ENCODE measurements around the gene SLC41A2. TPM values are rescaled to one million over a fixed set of nuclear protein-coding genes. Genes with fewer than 3 reads are reported as not detected.
"Not testable (repeated sequence)": the region's sequence is repeated elsewhere in the genome, so short reads cannot be mapped to it uniquely, and the experiment has no call there.

SLC41A2 gene, protein sequence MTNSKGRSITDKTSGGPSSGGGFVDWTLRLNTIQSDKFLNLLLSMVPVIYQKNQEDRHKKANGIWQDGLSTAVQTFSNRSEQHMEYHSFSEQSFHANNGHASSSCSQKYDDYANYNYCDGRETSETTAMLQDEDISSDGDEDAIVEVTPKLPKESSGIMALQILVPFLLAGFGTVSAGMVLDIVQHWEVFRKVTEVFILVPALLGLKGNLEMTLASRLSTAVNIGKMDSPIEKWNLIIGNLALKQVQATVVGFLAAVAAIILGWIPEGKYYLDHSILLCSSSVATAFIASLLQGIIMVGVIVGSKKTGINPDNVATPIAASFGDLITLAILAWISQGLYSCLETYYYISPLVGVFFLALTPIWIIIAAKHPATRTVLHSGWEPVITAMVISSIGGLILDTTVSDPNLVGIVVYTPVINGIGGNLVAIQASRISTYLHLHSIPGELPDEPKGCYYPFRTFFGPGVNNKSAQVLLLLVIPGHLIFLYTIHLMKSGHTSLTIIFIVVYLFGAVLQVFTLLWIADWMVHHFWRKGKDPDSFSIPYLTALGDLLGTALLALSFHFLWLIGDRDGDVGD
- 6.8 TPM for total RNA-seq
- long read RNA-seq, partial matches to known transcripts, result 1 of 4 reads
- long read RNA-seq, other reads (novel, unspliced or antisense), result 3 of 4 reads

DNA sequence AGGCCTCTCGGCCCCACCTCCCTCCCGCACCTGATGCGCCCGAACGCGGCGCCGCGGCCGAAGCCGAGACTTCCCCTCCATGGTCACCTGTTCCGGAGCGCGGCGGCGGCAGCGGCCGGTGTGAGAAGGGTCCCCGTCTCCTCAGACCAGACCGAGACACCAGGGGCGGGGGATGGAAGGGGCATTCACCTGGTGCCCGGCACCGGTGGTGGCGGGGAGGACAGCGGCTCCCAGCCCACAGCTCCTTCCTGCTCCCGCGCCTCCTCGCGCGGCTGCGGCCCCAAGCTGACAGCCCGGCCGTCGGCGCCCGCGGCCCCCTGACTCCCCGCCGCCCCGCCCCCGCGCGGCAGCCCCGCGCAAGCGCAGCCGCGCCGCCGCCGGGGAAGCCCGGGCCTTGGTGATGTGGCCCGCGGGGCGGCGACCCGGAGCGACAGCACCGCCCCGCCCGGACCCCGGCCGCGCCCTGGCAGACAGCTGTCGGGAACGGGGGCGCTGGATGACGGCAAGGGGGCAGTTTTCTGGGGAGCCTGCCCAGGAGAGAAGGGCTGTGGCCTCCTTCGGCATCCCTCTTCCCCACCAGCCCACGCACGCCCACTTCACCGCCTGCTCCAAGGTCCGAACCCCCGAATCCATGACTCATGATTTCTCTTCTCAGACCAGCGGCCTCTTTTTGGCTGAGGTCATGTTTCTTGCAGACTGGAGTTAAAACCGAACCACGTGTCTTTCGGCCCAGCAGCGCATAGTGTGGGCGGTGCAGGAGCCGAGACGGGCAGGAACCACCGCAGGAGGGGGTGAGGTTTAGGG, at the start of gene SLC41A2:
SLC41A2 (minus strand) TSS at position 290 of the 804 bp plus-strand sequence. CDS start 29,763 bp downstream, outside the sequence.
- intact Hi-C loops (cut with DNase I), result no loop called here

DNA sequence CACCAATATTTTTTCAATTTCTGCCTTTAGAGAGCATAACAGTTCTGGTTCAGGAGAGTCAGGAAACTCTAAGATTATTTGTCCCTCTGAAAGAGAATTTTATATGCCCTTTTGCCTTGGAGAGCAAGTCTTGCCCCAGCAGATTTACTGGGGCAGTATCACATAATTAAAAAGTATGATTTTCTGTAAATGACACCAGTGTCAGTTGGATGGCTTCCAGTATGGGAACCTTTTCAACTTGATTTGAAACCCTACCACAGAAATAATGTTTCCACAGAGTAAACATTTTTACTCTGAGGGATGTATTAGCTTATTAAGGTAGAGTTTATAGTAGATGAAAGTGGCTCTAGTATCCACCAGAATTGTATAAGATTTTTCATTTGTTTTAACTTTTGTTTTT, 43.4 kb upstream of the SLC41A2 start:
- intact Hi-C loops (cut with DNase I), result no loop called here
- no peak for DNase-seq (ENCODE audit: low spot score)

More for the DNA sequence above, at the start of gene SLC41A2:
- DNase-seq (ENCODE audit: low spot score), result peak; percentile 83

DNA sequence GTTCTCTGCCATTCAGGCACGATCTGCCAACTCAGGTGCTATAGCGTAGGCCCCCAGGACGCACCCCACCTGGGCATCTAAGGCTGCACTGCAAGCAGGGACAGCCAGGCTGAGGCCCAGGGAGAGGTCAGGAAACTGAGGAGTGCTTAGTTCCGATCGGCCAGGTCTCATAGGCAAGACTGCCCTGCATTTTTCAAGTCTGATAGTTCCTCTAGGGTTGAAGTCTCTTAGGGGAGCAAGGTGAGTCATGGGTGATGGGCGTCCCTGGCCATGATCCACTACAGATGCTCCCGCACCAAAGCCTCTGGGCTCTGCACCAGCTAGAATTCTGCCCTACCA, 41.2 kb upstream of the SLC41A2 start:
- intact Hi-C loops (cut with DNase I), result no loop called here
- no peak for DNase-seq (ENCODE audit: low spot score)

DNA sequence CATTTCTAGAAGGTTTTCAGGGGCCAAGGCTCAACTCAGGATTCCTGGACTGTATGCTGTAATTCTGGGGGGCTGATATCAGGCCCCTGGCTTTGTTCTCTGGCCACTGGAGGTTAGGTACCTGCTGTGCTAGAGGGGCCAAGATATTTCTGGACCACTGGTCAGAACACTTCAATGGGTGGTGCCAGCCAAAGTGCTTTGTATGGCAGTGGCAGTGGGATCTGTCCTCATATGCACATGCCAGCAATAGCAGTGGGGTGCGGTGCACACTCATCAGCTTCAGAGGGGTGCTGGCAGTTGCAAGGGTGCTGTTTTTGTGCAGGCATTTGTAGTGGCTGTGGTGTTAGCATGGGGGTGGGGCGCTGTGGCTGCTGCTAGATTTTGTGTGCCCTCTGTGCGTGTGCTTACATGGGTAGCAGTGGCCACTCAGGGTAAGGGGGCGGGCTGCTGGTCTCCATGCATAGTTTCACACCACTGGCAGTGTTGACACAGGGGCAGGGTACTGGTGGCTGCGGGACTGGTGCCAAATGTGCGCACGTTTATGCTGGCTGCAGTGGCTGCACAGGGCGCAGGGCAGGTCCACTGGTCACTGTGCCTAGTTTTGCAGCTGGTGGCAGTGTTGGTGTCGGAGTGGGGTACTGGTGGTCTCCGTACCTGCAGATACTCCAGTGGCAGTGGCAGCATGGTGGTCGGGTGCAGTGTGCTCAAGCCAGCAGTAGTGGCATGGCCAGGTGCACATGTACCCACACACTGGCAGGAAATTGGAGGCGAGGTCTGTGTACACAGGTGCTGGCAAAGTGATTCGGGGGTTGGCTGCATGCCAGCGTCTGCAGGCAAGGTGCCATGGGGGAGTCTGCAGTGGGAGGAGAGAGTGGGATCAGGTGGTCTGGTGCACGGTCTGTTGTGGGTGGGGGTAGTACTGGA, 40.6 kb upstream of the SLC41A2 start:
- intact Hi-C loops (cut with DNase I), result no loop called here

DNA sequence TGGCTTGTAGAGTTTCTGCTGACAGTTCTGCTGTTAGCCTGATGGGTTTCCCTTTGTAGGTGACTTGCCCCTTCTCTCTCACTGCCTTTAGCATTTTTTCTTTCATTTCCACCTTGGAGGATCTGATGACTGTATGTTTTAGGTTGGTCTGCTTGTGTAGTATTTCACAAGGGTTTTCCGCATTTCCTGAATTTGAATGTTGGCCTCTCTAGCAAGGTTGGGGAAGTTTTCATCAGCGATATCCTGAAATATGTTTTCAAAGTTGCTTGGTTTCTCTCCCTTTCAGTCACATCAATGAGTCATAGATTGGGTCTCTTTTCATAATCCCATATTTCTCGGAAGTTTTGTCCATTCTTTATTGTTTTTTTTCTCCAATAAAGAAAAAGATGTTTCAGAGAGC, 39.5 kb upstream of the SLC41A2 start:
- intact Hi-C loops (cut with DNase I), result no loop called here
- DNase-seq (ENCODE audit: low spot score), result no peak

More for the DNA sequence above, 40.6 kb upstream of the SLC41A2 start:
- no peak for DNase-seq (ENCODE audit: low spot score)

DNA sequence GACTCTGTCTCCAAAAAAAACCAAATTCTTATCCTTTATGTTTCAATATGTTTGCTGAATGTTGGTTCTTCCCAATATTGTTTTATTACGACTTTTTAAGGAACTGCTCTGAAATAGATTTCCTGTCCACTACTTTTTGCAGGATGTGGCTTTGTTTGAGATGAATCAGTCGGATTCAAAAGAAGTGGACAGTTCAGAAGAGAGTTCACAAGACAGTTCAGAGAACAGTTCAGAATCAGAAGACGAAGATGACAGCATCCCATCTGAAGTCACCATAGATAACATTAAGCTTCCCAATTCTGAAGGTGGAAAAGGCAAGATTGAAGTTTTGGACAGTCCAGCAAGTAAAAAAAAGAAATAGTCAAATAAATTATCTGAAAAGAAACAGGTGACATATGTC, 36.2 kb upstream of the SLC41A2 start:
- intact Hi-C loops (cut with DNase I), result no loop called here
- no peak for DNase-seq (ENCODE audit: low spot score)

DNA sequence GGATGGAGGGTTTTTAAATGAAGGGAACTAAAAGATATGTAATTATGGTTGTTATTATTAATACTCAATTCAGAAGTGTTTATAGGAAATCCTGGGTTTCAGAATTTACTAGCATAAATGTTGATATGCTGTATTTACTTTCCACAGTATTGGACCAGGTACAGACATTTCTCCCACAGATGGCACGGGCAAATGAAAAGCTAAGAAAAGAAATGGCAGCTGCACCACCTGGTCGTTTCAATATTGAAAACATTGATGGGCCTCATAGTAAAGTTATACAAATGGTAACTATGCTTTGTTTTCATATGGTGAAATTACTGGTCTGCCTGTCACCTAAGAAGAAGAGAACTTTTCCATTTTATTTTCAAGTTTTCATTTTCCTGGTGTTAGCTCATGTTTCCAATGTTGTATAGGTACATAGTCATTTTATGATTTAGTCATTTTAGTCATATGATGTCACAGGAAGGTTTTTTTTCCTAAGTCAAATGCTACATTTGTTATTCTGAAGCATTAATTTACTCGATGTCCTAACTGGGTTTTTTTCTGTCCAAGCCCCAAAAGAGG, 33.6 kb upstream of the SLC41A2 start:
- intact Hi-C loops (cut with DNase I), result no loop called here
- no peak for DNase-seq (ENCODE audit: low spot score)

GRCh38 chr12:104990950-104991349, 32.9 kb upstream of the SLC41A2 start:
- intact Hi-C loops (cut with DNase I), result no loop called here
- no peak for DNase-seq (ENCODE audit: low spot score)

GRCh38 chr12:104986022-104986941, 28.2 kb upstream of the SLC41A2 start, which contains the start of gene NOPCHAP1:
Gene NOPCHAP1, plus strand, starts transcription at chr12:104986316. Its CDS starts 37 bp downstream, at chr12:104986353.
- intact Hi-C loops (cut with DNase I), result no loop called here
- peak; percentile 97 for DNase-seq (ENCODE audit: low spot score)

- DNase-seq (ENCODE audit: low spot score), result no peak
- intact Hi-C loops (cut with DNase I), result no loop called here
Observed at GRCh38 chr12:104985206-104985605, 27.1 kb upstream of the SLC41A2 start.

- intact Hi-C loops (cut with DNase I); DNase-seq (ENCODE audit: low spot score): not testable (repeated sequence)
Observed at GRCh38 chr12:104977688-104978087, 19.6 kb upstream of the SLC41A2 start.

- intact Hi-C loops (cut with DNase I), result no loop called here
Observed at GRCh38 chr12:104976703-104977102, 18.6 kb upstream of the SLC41A2 start.

DNA sequence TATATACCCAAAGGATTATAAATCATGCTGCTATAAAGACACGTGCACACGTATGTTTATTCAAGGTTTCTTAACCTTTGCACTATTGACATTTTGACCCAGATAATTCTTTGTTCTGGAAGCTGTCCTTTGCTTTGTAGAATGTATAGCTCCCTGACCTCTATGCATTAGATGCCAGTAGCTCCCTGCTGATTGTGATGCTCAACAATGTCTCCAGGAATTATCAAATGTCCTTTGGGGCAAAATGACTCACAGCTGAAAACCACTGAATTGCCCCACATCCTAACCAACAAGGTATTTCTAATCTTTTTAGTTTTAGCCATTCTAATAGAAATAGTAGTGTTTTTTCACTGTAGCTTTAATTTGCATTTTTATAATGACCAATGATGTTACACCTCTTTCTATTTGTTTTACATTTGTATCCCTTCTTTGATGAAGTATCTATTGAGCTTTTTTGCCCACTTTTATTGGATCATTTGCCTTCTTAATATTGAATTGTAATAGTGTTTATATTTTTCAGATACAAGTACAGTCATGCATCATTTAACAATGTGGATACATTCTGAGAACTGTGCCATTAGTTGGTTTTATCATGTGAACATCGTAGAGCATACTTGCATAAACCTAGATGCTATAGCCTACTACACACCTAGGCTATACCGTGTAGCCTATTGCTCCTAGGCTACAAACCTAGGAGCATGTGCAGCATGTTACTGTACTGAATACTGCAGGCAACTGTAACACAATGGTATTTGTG, 17.7 kb upstream of the SLC41A2 start:
- intact Hi-C loops (cut with DNase I), result no loop called here
- DNase-seq (ENCODE audit: low spot score), result no peak

More at GRCh38 chr12:104976703-104977102, 18.6 kb upstream of the SLC41A2 start:
- no peak for DNase-seq (ENCODE audit: low spot score)

GRCh38 chr12:104974626-104975290, 16.7 kb upstream of the SLC41A2 start:
- no peak for DNase-seq (ENCODE audit: low spot score)
- intact Hi-C loops (cut with DNase I), result no loop called here

DNA sequence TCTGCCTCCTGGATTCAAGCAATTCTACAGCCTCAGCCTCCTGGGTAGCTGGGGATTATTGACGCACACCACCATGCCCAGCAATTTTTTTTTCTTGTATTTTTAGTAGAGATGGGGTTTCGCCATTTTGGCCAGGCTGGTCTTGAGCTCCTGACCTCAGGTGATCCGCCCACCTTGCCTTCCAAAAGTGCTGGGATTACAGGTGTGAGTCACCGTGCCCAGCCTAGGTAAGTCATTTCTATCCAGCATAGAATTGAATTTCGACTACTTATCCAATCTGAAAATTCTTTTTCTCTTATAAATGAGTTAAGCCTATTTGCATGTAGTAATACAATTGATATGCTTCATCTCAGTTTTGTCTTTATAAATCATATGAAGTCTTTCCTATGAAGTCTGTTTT, 15.2 kb upstream of the SLC41A2 start:
- intact Hi-C loops (cut with DNase I), result no loop called here
- DNase-seq (ENCODE audit: low spot score), result no peak

DNA sequence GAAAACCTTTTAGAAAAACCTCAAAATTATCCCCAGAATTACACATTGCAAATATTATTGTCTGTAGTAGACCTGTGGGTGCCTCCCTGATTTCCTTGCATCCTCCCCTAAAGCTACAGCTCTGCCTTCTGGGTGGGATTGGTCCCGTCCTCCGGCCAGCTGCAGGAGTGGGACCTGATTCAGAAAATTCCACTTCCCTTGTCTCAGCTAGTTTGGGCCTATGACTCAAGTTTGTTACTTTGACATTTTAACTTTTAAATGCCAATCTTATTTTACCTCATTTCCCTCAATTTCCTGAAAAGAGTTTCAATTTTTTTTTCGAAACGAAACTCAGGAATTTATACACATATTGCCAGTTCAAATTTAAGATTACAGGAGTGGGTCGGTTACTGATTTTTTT, 13.2 kb upstream of the SLC41A2 start:
- intact Hi-C loops (cut with DNase I), result no loop called here
- DNase-seq (ENCODE audit: low spot score), result no peak

GRCh38 chr12:104969343-104969742, 11.3 kb upstream of the SLC41A2 start:
- intact Hi-C loops (cut with DNase I), result no loop called here
- DNase-seq (ENCODE audit: low spot score), result no peak
